NOMO-1 treated with dmso at 0.1 percent for 144 hours (cell line): Measurements from ENCODE around the gene CAPN1.
"Not testable (repeated sequence)": the region's sequence is repeated elsewhere in the genome, so short reads cannot be mapped to it uniquely, and the experiment has no call there.

ENCODE experiments used
- DNase-seq: peaks from one replicate; lab custom pipeline; 2025; ENCODE audit not compliant: unreplicated experiment; lab: John Stamatoyannopoulos, UW

CAPN1 gene

GRCh38 chr11:65181569-65182257, at the start of gene CAPN1:
CAPN1 (plus strand) TSS chr11:65181928; CDS start chr11:65182702, 774 bp downstream.
- peak; percentile 89 for DNase-seq

GRCh38 chr11:65132238-65132987, 49.3 kb upstream of the CAPN1 start:
- DNase-seq, result no peak

- DNase-seq, result peak; percentile 72
These were observed 48.6 kb upstream of the CAPN1 start for GRCh38 chr11:65132988-65133700.

GRCh38 chr11:65133724-65134123, 48.0 kb upstream of the CAPN1 start:
- DNase-seq, result no peak

GRCh38 chr11:65134240-65134951, 47.3 kb upstream of the CAPN1 start, which contains the start of gene SYVN1:
SYVN1 (minus strand) TSS chr11:65134519; CDS start chr11:65133601, 918 bp downstream.
- DNase-seq, result peak; percentile 91

- DNase-seq, result peak; percentile 95
These were observed 46.6 kb upstream of the CAPN1 start for GRCh38 chr11:65134952-65135632.

- no peak for DNase-seq
These were observed 46.0 kb upstream of the CAPN1 start for GRCh38 chr11:65135633-65136145.

- DNase-seq, result no peak
These were observed 45.1 kb upstream of the CAPN1 start for GRCh38 chr11:65136515-65137096.

- DNase-seq, result no peak
These were observed 39.7 kb upstream of the CAPN1 start for GRCh38 chr11:65141896-65142494.

GRCh38 chr11:65147352-65148075, 34.2 kb upstream of the CAPN1 start:
- no peak for DNase-seq

GRCh38 chr11:65148657-65149056, 33.1 kb upstream of the CAPN1 start:
- no peak for DNase-seq

- DNase-seq, result not testable (repeated sequence)
These were observed 31.6 kb upstream of the CAPN1 start for GRCh38 chr11:65150131-65150508.

GRCh38 chr11:65150509-65151299, 31.0 kb upstream of the CAPN1 start:
- DNase-seq, result peak; percentile 78

- no peak for DNase-seq
These were observed 30.3 kb upstream of the CAPN1 start for GRCh38 chr11:65151331-65151899.

- DNase-seq, result no peak
These were observed 29.6 kb upstream of the CAPN1 start for GRCh38 chr11:65152122-65152521.

- no peak for DNase-seq
These were observed 25.5 kb upstream of the CAPN1 start for GRCh38 chr11:65156256-65156655.

GRCh38 chr11:65156926-65157325, 24.8 kb upstream of the CAPN1 start:
- DNase-seq, result no peak

- no peak for DNase-seq
These were observed 24.4 kb upstream of the CAPN1 start for GRCh38 chr11:65157336-65157735.
